Measurements from ENCODE around the gene METTL22.

DNA sequence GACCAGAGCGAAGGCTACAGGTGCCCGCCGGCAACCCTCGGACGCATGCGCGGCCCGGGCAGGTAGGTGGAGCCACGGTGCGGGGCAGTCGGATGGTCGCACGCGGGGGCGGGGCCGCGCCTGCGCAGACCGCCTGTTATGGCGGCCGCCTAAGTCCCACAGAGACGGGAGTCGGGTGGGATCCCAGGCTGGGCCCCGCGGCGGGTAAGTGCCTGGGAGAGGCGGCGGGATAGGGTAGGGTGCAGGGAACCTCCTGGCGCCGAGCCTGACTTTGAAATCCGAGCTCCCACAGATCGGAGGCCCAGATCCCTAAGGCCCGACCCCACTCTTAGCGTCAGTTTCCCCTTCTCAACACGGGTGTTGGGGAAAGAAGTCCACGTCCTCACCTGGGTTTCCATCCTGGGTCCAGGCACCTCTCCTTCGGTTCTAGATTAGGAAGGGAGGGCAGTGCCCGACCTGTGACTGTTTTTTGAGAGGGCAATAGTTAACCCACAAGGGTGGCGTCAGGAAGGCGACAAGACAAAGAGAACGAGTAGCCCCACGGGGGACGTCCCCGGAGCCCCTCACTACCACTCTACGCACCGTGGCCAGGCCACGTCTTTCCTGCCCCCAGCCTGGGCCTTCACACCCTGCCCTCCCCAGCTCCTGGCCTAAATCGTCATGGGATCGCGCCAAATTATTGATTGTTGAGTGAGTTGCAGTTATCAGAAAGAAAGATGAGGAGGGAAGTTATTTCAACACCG lies at the start of gene METTL22:
- TF ChIP-seq, protein P1, sequence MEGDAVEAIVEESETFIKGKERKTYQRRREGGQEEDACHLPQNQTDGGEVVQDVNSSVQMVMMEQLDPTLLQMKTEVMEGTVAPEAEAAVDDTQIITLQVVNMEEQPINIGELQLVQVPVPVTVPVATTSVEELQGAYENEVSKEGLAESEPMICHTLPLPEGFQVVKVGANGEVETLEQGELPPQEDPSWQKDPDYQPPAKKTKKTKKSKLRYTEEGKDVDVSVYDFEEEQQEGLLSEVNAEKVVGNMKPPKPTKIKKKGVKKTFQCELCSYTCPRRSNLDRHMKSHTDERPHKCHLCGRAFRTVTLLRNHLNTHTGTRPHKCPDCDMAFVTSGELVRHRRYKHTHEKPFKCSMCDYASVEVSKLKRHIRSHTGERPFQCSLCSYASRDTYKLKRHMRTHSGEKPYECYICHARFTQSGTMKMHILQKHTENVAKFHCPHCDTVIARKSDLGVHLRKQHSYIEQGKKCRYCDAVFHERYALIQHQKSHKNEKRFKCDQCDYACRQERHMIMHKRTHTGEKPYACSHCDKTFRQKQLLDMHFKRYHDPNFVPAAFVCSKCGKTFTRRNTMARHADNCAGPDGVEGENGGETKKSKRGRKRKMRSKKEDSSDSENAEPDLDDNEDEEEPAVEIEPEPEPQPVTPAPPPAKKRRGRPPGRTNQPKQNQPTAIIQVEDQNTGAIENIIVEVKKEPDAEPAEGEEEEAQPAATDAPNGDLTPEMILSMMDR (IDR thresholded peaks at IDR 0.05; ENCODE audit: insufficient read depth, low read length, poor library complexity, severe bottlenecking) = no peak
- no peak for TF ChIP-seq EZH2phosphoT487 (conservative IDR thresholded peaks at IDR 0.05; ENCODE audit: low read length)
